ENCODE results near the gene ARRB2. TPM values are rescaled to one million over a fixed set of nuclear protein-coding genes. Genes with fewer than 3 reads are reported as not detected.

ARRB2 gene
- total and polyA plus RNA-seq, 2 of the 8 experiments (the other 6 are each of a cell fraction or from before 2014, with no cell fraction given): 72.4 to 101 TPM

DNA sequence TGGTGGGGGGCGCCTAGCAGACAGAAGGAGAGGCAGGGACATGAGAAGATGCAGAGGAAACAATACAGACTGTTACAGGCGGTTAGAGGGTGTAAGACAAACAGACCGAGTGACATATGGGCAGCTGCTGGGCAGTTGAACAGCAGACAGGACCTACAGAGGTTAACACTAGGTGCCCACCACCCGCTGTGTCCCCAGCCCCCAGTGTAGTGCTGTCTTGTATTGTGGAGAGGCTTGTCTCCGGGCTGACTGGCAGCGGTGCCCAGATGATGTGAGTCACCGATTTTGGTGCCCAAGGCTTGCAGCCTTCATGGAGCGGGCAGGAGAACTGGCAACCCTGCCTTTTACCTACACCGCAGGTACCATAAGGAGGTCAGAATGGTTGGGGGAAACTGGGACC, 31.7 kb downstream of the ARRB2 start:
- peaks cover 29 to 61% (median 47%) of the 10 kb centered on the region in 4 experiments for H3K27me3 ChIP-seq (replicated peaks in 1 of 4; ENCODE audit: control insufficient read depth in 3 of 4, extremely low read depth in 1 of 4, insufficient read depth in 3 of 4, low read length in 3 of 4)

More for the DNA sequence above, 31.7 kb downstream of the ARRB2 start:
- Histone ChIP-seq H3K9me3 (ENCODE audit: insufficient read depth in 2 of 2, low read depth in 1 of 2, low read length in 1 of 2) (no peaks in the 10 kb centered on the region; a peak in 1 of 4 replicates), H4K20me1 (replicated peaks in 1 of 2; ENCODE audit: control insufficient read depth in 1 of 2, insufficient read depth in 2 of 2, low read length in 2 of 2) (no peaks in the 10 kb centered on the region), H2BK120ac (replicated peaks; ENCODE audit: low read depth, low read length) (no peak overlapping the region), H3K23me2 (ENCODE audit: low read depth, low read length) (peaks cover 21% of the 10 kb centered on the region; the same call in 1 of the 2 replicates), H2AFZ (ENCODE audit: low read length) (no peak overlapping the region), H2AK5ac (ENCODE audit: low read depth, low read length) (no peak overlapping the region), H2BK5ac (ENCODE audit: low read depth, low read length) (no peak overlapping the region), H3K79me2 (ENCODE audit: control insufficient read depth in 1 of 2, insufficient read depth in 2 of 2, low read length in 2 of 2) (no peaks in the 10 kb centered on the region), H3K4me2 (ENCODE audit: insufficient read depth in 1 of 2, low read depth in 2 of 2, low read length in 2 of 2) (no peak overlapping the region), H4K5ac (ENCODE audit: insufficient read length, low read depth, low read length) (no peak overlapping the region), H2BK15ac (ENCODE audit: low read length) (no peak overlapping the region), H3K18ac (ENCODE audit: extremely low read depth, low read length) (no peak overlapping the region), H3K4me1 (replicated peaks in 1 of 4; ENCODE audit: control insufficient read depth in 3 of 4, insufficient read depth in 4 of 4, low read length in 3 of 4) (peaks cover 0 to 12% (median 7%) of the 10 kb centered on the region in 4 experiments; a peak in 5 of 7 replicates), H3K79me1 (ENCODE audit: low read depth, low read length) (no peaks in the 10 kb centered on the region), H3K4me3 (ENCODE audit: extremely low read depth in 1 of 4, insufficient read depth in 2 of 4, low read depth in 3 of 4, low read length in 4 of 4) (no peak overlapping the region), H3K14ac (ENCODE audit: insufficient read length) (no peak overlapping the region), H3K9ac (replicated peaks in 1 of 4; ENCODE audit: extremely low read depth in 1 of 4, low read depth in 3 of 4, low read length in 3 of 4) (no peak overlapping the region), H3K27ac (ENCODE audit: low read depth, low read length) (no peak overlapping the region), H4K91ac (replicated peaks; ENCODE audit: insufficient read length, low read length) (no peak overlapping the region), H3K56ac (replicated peaks; ENCODE audit: insufficient read length, low read depth, low read length) (no peak overlapping the region), H3K36me3 (ENCODE audit: control insufficient read depth in 2 of 4, insufficient read depth in 4 of 4, low read length in 3 of 4) (no peaks in the 10 kb centered on the region; a peak in 1 of 8 replicates), H4K8ac (ENCODE audit: extremely low read depth, insufficient read depth, low read length) (no peak overlapping the region), H3K4ac (replicated peaks; ENCODE audit: insufficient read length, low read depth, low read length) (no peak overlapping the region), H3K23ac (ENCODE audit: insufficient read length) (no peak overlapping the region), H2BK20ac (ENCODE audit: low read length) (no peak overlapping the region), H2BK12ac (ENCODE audit: low read depth, low read length) (no peak overlapping the region)
- 83% methylated on average over 9 of the region's 9 CpGs; no CpG with 5 or more reads in 1 of the 2 experiments for WGBS, 2 experiments (ENCODE audit: extremely low coverage in 1 of 2, insufficient coverage in 1 of 2, insufficient read length in 1 of 2, insufficient replicate concordance in 2 of 2, low coverage in 1 of 2, low lambda C conversion rate in 2 of 2, missing lambda C conversion rate in 1 of 2)
- TF ChIP-seq GTF2F1 (IDR thresholded peaks at IDR 0.05; ENCODE audit: borderline replicate concordance, low read depth, low read length) (no peak), HDAC2 (IDR thresholded peaks at IDR 0.05; ENCODE audit: borderline replicate concordance in 1 of 2, low read depth in 2 of 2, low read length in 2 of 2) (no peak), TBP (IDR thresholded peaks at IDR 0.05; ENCODE audit: low read depth, low read length) (no peak), SIRT6 (IDR thresholded peaks at IDR 0.05; ENCODE audit: low read length) (no peak), SP1 (IDR thresholded peaks at IDR 0.05; ENCODE audit: low read depth, low read length) (no peak), RXRA (IDR thresholded peaks at IDR 0.05; ENCODE audit: insufficient read depth, low read depth, low read length) (no peak), CHD2 (IDR thresholded peaks at IDR 0.05; ENCODE audit: low read length) (no peak), NANOG (IDR thresholded peaks at IDR 0.05; ENCODE audit: insufficient read depth, low read depth, low read length, poor library complexity, severe bottlenecking) (no peak), BCL11A (IDR thresholded peaks at IDR 0.05; ENCODE audit: low read depth in 2 of 2, low read length in 2 of 2) (no peak), BACH1 (IDR thresholded peaks at IDR 0.05; ENCODE audit: low read length) (no peak), CREB1 (IDR thresholded peaks at IDR 0.05) (no peak)
- POLR2A ChIA-PET (ENCODE audit: partially characterized antibody): no interaction called here
- FAIRE-seq (no peak), DNase-seq (ENCODE audit: low read depth in 1 of 2, low spot score in 2 of 2) (no peak)
- CTCF ChIA-PET (ENCODE audit: partially characterized antibody): interaction anchor here (0.7 to 1.3 kb wide), 6 partner anchors 9 to 149 kb away, joined by 3 to 5 read pairs (median 3); partner anchors contain the start of gene PSMB6

Measured in H1 (cell line).